HG03558 (cell line): ENCODE results near the gene BCR.

ENCODE experiments used
- ATAC-seq: cut with Tn5 transposase; IDR thresholded peaks from one replicate; pipeline ENCODE4 v1.9.1; 2021; ENCODE audit warnings: moderate number of reproducible peaks; ENCODE audit not compliant: unreplicated experiment; ENCODE audit errors: extremely low read depth

Gene BCR

GRCh38 chr22:23256171-23256932 lies 76.0 kb downstream of the BCR start:
- no peak for ATAC-seq

DNA sequence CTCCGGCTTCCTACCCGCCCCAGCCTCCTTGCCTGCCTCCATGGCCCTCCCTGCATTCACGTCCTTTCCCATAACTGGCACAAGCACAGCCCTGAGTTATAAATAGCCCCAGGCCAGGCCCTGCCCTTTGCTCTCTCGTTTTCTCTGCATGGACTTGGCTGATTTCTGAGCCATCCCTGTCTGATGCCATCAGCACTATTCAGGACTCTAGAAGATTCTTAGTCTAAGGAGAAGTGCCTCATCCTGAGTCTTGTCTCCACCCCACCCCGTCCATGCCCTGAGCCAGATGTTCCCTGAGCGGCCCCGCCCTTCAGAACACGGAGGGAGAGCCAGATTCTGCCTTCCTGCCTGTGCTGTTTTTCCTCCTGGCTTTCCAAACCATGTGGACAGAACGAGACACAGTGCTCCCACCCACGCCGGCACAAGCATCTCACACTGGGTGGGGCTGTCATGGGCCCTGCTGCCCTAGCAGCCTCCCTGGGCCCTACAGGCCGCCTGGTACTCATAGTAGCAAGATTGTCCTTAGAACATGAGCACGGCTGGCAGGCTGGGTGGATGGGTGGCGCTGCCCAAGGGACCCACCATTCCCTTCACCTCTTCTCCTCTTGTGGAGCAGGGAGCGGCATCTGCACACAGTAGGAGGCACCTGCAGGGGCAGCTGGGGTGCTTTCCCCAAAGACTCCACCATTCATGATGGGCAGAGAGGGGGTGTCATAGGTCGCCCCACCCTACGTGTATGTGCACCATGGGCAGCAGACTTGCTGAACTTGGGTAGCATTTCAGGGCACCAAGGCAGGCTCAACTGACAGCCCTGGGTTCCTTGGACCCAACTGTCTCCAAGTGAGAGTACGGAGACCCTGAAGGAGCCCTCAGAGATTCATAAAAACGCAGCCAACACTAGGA lies 76.9 kb downstream of the BCR start:
- ATAC-seq = no peak

DNA sequence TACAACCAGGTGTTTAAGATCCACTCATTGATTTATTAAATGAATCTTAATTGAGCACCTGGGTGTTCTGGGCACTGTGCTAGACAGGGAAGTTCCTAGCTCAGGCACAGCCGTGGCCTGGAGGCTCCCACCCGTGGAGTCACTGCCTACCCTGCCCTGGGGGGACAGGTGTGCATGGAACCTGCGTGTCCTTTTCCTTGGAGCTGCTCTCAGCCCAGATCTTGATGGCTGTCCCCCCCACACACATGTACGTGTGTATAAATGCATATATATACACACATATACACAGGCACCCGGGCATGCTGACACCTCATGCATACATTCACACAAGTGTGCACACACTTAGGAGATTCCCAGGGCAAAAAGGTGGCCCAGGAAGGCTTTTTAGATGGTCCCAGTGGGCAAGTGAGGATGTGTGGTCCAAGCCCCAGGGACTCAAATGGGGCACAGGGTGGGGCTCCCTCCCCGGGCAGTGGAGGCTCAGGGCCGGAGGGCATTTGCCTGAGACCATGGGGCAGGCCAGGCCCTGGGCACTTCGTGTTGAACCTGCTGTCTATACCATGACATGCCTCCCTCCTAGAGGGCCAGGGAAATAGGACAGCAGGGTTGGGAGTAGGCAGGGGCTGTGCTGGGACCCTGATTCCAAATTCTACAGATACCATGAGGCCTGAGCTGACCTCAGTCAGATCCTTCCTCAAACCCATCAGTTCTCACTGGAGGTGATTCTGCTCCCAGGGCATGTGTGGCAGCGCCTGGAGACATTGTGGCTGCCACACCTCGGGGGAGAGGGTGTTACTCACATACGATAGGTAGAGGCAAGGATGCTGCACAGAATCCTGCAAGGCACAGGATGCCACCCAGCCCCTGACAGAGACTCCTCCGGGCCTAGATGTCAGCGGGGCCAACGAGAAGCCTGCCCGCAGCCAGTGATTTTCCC lies 77.8 kb downstream of the BCR start:
- ATAC-seq = no peak

DNA sequence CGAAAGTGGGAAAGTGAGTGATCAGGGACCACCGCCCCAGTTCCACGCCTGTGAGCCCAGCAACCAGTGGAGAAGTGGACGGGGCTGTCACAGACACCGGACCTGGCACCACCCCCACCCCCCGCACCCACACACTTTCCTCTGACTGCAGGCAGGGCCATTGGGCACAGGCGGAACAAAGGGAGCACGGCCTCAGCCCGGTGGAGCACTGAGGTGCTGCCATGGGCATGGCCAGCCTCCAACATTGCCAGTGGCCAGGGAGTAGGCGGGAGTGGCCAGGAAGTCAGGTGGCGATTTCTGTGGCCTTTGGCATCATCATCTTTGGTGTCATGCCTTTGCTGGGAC lies 78.5 kb downstream of the BCR start:
- ATAC-seq = no peak

- no peak for ATAC-seq
These were observed 79.8 kb downstream of the BCR start for GRCh38 chr22:23259916-23260644.

DNA sequence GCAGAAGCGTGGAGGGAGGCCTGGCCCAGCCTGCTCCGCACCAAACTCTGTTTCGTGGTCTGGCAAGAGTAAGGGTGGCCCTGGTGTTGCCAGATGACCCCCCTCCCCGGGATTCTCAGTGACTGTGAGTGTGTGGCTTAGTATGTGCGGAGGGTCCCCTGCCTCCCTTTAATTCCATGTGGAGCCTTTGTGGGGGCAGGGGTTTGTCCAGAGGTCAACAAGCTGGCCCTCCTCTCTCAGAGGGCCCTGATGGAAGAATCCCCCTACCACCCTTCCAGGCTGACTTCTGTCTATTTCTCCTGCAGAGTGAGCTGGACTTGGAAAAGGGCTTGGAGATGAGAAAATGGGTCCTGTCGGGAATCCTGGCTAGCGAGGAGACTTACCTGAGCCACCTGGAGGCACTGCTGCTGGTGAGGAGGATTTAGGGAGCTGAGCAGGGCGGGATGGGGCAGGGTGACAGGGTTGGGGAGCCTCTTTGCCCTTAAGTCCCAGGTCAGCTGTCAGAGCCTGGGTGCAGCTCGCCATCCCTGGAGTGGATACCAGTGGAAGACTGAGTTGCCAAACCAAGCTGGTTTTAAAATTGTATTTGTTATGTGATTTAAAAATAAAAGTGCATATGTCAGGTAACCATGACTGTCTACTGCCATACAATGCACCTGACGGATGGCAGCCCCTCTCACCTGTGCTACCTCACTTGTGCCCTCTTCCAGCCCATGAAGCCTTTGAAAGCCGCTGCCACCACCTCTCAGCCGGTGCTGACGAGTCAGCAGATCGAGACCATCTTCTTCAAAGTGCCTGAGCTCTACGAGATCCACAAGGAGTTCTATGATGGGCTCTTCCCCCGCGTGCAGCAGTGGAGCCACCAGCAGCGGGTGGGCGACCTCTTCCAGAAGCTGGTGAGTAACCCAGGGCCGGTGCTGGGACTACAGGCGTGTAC lies 80.6 kb downstream of the BCR start:
- ATAC-seq = no peak

GRCh38 chr22:23261900-23262450 lies 81.7 kb downstream of the BCR start:
- no peak for ATAC-seq

DNA sequence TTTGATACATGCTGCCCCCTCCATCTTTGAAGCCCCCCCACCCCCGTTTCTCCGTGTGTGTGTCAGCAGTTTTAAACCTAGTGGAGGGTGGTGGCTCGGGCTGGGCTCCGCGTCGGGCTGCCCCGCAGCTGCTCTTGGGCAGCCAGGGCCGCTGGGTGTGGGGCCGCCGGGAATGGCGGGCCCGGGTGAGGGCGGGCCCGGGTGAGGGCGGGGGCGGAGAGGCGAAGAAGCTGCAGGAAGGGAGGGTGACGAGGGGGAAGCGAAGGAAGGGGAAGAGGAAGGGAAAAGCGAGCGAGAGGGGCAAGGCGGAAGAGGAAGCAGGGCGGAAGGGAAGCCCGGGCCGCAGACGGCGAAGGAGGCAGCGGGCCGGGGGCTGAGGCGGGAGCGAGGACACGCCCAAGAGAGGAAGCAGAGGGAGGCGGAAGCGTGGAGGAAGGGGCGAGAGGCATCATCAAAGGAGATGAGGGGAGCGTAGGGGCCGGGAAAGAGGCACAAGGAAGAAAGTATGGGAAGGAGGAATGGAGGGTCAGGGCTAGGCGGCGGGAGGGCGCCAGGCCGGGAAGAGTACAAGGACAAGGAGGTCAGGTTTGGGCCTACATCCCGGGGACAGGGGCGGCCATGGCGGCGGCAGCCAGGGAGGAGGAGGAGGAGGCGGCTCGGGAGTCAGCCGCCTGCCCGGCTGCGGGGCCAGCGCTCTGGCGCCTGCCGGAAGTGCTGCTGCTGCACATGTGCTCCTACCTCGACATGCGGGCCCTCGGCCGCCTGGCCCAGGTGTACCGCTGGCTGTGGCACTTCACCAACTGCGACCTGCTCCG lies 82.4 kb downstream of the BCR start:
- ATAC-seq = no peak

DNA sequence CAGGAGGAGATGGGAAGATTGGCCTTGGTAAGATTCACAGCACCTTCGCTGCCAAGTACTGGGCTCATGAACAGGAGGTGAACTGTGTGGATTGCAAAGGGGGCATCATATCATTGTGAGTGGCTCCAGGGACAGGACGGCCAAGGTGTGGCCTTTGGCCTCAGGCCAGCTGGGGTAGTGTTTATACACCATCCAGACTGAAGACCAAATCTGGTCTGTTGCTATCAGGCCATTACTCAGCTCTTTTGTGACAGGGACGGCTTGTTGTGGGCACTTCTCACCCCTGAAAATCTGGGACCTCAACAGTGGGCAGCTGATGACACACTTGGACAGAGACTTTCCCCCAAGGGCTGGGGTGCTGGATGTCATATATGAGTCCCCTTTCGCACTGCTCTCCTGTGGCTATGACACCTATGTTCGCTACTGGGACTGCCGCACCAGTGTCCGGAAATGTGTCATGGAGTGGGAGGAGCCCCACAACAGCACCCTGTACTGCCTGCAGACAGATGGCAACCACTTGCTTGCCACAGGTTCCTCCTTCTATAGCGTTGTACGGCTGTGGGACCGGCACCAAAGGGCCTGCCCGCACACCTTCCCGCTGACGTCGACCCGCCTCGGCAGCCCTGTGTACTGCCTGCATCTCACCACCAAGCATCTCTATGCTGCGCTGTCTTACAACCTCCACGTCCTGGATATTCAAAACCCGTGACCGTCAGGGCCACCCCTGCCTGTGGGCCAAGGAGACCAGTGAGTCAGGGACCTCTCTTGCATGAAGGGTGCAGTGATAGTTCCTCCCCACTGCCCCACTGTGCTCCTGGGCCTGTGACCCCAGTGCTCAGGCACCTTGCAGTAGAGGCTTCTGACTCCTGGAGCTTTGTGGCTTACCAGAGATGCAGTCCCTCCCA lies 83.6 kb downstream of the BCR start:
- ATAC-seq = no peak

- ATAC-seq = no peak
These were observed 84.5 kb downstream of the BCR start for GRCh38 chr22:23264610-23265367.

DNA sequence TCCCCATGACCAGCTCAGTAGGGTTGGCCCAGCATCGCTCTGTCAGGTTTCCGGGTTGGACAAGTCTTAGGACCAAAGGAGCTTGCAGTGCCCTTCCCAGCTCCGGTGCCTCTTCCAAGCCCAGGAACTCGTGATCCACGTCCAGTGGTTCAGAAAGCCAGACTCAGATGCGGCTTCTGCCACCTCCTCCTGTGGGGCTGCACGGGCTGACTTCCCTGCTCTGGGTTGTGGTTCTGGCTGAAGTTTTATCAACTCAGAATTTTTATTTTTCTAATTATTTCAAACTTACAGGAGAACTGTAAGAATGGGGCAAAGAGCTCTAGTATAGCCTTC lies 85.0 kb downstream of the BCR start:
- no peak for ATAC-seq

DNA sequence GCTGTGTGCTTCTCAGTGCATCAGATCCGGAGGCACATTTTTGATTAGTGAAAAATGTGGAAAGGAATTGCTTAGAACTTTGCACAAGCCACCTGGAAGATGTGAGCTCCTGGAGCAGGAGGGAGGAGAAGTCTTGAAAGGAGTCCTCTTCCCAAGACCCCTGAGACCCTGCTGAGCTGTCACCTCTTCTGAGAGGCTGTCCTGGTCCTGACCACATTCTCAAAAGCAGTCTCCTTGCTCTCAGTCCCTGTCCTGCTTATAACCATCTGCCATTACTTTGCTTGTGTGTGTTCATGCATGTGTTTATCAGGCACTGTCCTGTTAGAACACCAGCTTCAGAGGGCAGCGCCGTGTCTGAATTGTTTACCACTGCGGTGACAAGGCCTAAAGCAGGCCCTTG lies 86.5 kb downstream of the BCR start:
- ATAC-seq = no peak

DNA sequence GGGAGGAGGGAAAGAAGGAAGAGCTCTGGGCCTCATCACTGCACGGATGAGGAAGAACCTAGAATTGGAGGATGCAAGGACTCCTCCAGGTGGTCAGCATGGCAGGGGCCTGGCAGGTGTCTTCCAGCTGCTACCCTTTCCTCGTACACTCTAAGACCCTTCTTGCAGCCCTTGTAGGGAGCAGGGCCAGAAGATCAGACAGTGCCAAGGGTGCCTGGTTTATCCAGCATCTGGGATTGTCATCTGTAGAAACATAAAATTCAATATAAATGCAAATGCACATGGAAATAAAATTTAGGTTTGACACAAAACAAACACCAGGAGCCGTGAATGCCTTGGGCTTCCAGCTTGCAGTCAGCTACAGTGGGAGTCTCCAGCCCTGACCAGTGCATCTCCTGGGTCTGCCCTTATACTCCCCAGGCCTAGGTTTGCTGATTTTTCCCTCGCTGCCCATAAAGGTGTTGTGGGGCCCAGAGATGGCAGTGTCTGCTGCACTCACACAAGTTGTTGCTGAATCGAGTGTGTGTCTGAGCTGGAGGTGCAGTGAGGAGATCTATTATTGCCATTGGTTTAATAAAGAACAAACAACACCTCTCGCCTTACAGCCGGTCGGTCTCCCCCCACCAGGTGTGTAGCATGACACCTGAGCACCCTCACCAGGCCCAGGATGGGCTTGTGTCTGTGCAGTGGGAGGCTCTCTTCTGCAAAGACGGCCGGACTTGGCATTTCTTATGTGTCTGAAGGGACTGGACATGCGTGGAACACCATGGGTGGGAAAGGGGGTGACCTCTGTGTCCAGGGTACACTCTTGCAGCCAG lies 87.1 kb downstream of the BCR start:
- ATAC-seq = no peak

DNA sequence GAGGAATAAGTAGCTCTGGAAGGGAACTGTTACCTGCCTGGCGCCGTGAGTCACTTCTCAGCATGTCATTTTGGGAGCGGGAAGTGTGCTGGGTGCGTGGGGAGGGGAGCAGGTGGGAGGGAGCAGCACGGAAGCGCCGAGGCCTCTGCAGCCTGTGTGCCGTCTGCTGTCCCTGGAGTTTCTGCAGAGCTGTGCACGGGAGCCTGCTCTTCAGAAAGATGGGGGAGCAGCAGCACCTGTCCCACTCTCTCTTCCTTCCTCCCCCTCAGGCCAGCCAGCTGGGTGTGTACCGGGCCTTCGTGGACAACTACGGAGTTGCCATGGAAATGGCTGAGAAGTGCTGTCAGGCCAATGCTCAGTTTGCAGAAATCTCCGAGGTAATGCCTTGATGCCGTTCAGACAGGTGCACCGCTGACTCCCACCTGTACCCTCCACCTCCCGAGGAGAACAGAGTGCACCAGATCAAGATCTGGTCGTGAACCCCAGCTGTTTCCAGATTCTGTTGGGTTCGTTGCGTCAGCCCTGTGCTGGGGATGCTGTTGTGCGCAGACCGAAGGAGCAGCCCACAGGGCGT lies 87.9 kb downstream of the BCR start:
- ATAC-seq = no peak

DNA sequence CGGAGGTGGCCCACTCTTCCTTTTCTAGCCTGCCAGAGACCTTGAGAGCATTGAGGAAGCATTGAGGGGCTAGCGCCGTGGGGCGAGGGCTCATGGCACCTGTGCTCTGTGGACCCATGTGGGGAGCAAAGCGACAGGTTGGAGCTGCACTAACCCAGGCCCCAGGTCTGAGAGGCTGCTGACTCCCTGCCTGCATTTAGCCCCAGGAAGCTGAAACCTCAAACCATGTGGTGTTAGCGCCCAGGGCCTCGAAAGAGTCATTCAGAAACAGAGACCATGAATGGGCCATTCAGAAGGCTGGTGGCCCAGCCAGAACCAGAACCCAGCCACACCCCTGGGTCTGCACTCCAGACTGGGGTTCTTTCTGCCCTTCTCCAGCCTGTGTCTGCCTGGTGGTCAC lies 88.6 kb downstream of the BCR start:
- no peak for ATAC-seq
